ENCODE measurements around the gene RPA1.

GRCh38 chr17:1808644-1809043 is 21.2 kb upstream of the RPA1 start:
- TF ChIP-seq CTCF (IDR thresholded peaks at IDR 0.05; ENCODE audit: insufficient read depth, low read length, poor library complexity, severe bottlenecking) (no peak), EZH2phosphoT487 (conservative IDR thresholded peaks at IDR 0.05; ENCODE audit: low read length) (no peak)

Data from SU-DHL-6 (cell line).